LNCaP clone FGC (cell line): ENCODE measurements around the gene GFY.

ENCODE experiments used
- DNase-seq: peaks from one replicate; pipeline ENCODE4 v3.0.0-alpha.2; 2011; ENCODE audit warnings: low read depth
- H3K4me3 ChIP-seq: 2 replicates; pipeline ENCODE4 v1.5.1; 2011; ENCODE audit warnings: mild to moderate bottlenecking, low read depth, low read length, control low read depth
- TF ChIP-seq, protein P1 (sequence below): IDR thresholded peaks from 2 replicates; pipeline ENCODE4 v1.5.1; 2012; ENCODE audit warnings: mild to moderate bottlenecking; ENCODE audit not compliant: control insufficient read depth, insufficient read depth; ENCODE audit errors: extremely low read depth

The GFY gene

DNA sequence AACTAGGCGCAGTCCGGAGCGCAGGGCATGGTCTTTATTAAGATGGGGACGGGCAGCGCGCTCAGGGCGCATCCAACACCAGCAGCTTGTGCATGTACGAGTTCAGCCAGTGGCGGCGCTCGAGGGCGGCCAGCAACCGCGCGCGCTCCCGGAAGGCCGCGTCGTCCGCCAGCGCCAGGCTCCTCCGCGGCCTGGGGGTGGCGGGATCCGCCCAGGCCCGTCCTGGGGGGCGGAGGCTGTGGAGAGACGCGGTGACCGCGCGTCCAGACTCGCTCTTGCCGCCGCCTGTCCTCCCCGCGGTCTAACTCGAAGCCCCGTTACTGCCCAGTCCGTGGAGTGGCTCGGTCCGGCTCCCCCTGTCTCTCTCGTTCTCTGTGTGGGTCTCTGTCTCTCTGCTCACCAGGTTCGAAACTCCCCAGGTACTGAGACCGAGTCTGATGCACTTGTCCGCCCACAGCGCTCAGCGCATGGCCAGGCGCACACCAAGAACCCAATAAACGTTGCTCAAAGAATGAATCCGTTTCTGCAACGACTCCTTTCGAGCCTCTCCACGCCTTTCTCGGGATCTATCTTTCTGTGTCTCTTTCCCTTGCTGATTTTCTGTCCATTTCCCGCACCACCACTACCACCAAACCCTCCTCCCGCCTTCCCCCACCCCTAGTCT lies 2.6 kb upstream of the GFY start:
- DNase-seq: no peak
- no peak overlapping the region for H3K4me3 ChIP-seq
- TF ChIP-seq, protein P1, sequence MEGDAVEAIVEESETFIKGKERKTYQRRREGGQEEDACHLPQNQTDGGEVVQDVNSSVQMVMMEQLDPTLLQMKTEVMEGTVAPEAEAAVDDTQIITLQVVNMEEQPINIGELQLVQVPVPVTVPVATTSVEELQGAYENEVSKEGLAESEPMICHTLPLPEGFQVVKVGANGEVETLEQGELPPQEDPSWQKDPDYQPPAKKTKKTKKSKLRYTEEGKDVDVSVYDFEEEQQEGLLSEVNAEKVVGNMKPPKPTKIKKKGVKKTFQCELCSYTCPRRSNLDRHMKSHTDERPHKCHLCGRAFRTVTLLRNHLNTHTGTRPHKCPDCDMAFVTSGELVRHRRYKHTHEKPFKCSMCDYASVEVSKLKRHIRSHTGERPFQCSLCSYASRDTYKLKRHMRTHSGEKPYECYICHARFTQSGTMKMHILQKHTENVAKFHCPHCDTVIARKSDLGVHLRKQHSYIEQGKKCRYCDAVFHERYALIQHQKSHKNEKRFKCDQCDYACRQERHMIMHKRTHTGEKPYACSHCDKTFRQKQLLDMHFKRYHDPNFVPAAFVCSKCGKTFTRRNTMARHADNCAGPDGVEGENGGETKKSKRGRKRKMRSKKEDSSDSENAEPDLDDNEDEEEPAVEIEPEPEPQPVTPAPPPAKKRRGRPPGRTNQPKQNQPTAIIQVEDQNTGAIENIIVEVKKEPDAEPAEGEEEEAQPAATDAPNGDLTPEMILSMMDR: peak; percentile 40; the same call in 1 of the 2 replicates

DNA sequence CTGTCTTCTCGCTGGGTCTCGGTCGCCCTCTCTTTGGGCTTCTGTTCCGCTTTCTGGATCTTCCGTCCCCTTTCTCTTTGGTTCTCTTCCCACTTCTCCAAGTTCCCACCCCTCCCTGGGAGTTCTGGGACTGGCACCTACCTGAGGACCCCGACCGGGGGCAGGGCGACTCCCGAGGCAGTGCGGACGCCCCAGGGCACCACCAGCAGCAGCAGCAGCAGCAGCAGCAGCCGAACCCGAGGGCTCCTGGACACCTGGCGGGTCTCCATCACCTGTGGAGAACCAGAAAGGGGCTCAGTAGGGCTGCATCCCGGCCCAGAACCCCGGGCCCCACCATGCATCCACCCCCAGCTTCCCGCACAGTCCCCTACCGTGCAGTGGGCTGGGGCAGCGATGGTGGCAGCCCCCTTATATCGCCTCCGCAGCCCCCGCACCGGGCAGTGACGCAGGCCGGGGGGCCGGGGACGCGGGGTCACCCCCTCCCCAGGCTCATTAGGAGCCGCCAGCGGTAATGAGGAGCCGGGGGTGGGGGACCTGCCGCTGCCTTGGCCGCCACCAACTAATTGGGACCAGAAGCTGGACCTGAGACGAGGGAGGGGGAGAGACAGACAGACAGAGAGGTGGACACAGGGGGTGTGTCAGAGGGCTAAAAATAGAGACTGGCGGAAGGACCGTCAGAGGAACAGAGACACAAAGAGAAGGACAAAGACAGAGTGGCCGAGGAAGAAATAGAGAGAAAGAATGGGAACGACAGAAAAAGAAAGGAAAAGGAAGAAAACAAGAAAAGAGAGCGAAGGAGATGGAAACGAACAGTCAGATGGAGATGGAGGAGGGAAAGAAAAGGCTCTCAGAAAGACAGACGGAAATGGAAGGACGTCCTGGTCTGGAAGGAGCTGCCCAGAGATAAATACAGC lies 1.9 kb upstream of the GFY start, which contains the start of gene PTH2:
TSS of gene PTH2 (minus strand) at position 371 of the 914 bp plus-strand sequence. CDS start at position 269, 102 bp downstream.
- TF ChIP-seq, protein P1: no peak
- no peak within 1 kb of the TSS for H3K4me3 ChIP-seq
- DNase-seq: no peak

GRCh38 chr19:49423985-49424303 lies 1.2 kb upstream of the GFY start:
- no peak for DNase-seq
- TF ChIP-seq, protein P1: no peak

DNA sequence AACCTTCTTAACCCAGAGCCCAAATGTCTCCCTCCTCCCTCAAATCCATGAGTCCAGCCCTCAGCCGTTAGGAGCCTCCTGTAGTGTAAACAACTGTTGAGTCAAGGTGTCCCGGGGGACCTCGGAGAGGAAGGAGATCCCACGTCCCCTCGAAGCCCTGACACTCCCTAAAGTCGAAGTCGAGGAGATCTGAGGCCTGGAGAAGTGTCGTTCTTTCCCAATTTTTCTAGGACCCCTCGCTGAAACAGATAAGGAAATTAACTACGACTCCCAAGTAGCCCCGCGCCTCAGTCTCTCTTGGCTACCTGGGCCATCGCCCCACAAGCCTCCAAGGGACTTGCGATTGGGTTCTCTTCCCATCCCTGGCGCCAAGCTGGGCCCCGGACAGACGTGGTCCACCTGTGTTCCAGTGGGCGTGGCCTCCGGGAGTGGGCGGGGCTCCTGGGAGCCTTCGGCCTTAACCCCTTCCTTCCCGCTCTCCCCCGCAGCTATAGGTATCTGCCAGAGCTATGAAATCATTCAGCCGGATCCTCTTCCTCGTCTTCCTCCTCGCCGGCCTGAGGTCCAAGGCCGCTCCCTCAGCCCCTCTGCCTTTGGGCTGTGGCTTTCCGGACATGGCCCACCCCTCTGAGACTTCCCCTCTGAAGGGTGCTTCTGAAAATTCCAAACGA lies 869 bp downstream of the GFY start:
- H3K4me3 ChIP-seq: no peak overlapping the region
- TF ChIP-seq, protein P1: no peak
- DNase-seq: no peak

More at GRCh38 chr19:49423985-49424303, 1.2 kb upstream of the GFY start:
- H3K4me3 ChIP-seq: no peak overlapping the region

DNA sequence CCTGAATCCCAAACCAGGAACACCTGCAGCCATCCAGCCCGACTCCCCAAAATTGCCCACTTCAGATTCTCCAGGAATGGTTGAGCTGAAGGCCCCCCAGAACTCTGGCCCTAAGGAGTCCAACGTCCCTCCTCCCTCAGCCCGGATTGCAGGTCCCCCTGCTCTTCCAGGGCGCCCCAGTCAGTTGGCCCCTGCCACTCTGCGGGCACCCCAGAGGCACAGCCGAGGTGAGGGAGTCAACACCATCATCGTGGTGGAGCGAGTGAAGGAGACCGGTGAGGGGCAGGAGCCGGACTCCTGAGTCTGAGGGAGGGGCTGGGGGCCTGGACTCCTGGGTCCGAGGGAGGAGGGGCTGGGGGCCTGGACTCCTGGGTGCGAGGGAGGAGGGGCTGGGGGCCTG lies 2.2 kb downstream of the GFY start:
- TF ChIP-seq, protein P1: no peak
- no peak for DNase-seq
- H3K4me3 ChIP-seq: no peak overlapping the region

- DNase-seq: no peak
- no peak overlapping the region for H3K4me3 ChIP-seq
- TF ChIP-seq, protein P1: no peak
Measured at GRCh38 chr19:49427855-49428546, 2.8 kb downstream of the GFY start.
